Esophagus muscularis mucosa (tissue), 4 donors: ENCODE measurements around the gene LFNG. TPM values are rescaled to one million over a fixed set of nuclear protein-coding genes. Genes with fewer than 3 reads are reported as not detected.

Experiments used
- DNase-seq: peaks from one replicate; pipeline ENCODE4 v3.0.0-alpha.2; 2017; ENCODE audit errors: extremely low spot score
- H3K27ac ChIP-seq, 4 donors: fragments of 200-600 bp; sonication (generic); replicated peaks in 1 of 4; 1 replicate in 3 of 4; 2 replicates in 1 of 4; pipeline ENCODE4 v1.5.1; 2016 to 2019; ENCODE audit warnings: mild to moderate bottlenecking in 1 of 4
- H3K27me3 ChIP-seq, 4 donors: fragments of 200-600 bp; sonication (generic); one replicate each; pipeline versions ENCODE4 v1.5.1 to v1.6.0; 2016 to 2019
- H3K36me3 ChIP-seq, 4 donors: fragments of 200-600 bp; sonication (generic); one replicate each; pipeline ENCODE4 v1.5.1; 2016 to 2019
- H3K4me1 ChIP-seq, 4 donors: fragments of 200-600 bp; sonication (generic); one replicate each; pipeline ENCODE4 v1.5.1; 2016 to 2019
- H3K4me3 ChIP-seq, 4 donors: fragments of 200-600 bp; sonication (generic); 1 replicate in 2 of 4; 2 replicates in 2 of 4; pipeline ENCODE4 v1.5.1; 2016 to 2019; ENCODE audit warnings: mild to moderate bottlenecking in 4 of 4, moderate library complexity in 1 of 4
- H3K9me3 ChIP-seq, 4 donors: fragments of 200-600 bp; sonication (generic); 1 replicate in 3 of 4; 2 replicates in 1 of 4; pipeline ENCODE4 v1.5.1; 2016 to 2019
- EP300 ChIP-seq: sonication (generic); formaldehyde crosslinking; IDR thresholded peaks from one replicate; pipeline ENCODE4 v1.6.1; 2017; ENCODE audit warnings: antibody characterized with exemption
- POLR2A ChIP-seq: fragments of 450-650 bp; IDR thresholded peaks from one replicate; pipeline ENCODE4 v1.6.1; 2017; ENCODE audit warnings: antibody characterized with exemption, moderate library complexity, mild to moderate bottlenecking, low read depth
- POLR2AphosphoS5 ChIP-seq, 2 donors: sonication (generic); formaldehyde crosslinking; IDR thresholded peaks; one replicate each; pipeline ENCODE4 v1.6.1; 2017; ENCODE audit warnings: antibody characterized with exemption in 2 of 2
- WGBS: methylation state at CpG from one replicate; pipeline ENCODE4 v1.1.5; 2018; 5-methylcytosine and 5-hydroxymethylcytosine counted together
- intact Hi-C: fragments of 100-400 bp; cut with DNase I; formaldehyde crosslinking; loops from one replicate; pipeline ENCODE4 v1.15.1; 2023
- total RNA-seq, 4 donors: library from RNA; depleted of rRNA; stranded (reverse); fragments of >200 nt; gene quantifications; one replicate each; pipeline versions ENCODE4 v1.1.0 to v1.2.1, GENCODE V29; 2016
- TF ChIP-seq, protein P1 (sequence below), 3 experiments: fragments of 200-600 bp in 2 of 3; fragments of 450-650 bp in 1 of 3; sonication (generic) in 2 of 3; IDR thresholded peaks; one replicate each; pipeline ENCODE4 v1.5.1; 2017 to 2019; ENCODE audit warnings: antibody characterized with exemption in 3 of 3, mild to moderate bottlenecking in 2 of 3, moderate library complexity in 1 of 3

LFNG gene
- total RNA-seq, 4 donors from 2014 or later = 6.1 to 10.7 (median 8.3) TPM

DNA sequence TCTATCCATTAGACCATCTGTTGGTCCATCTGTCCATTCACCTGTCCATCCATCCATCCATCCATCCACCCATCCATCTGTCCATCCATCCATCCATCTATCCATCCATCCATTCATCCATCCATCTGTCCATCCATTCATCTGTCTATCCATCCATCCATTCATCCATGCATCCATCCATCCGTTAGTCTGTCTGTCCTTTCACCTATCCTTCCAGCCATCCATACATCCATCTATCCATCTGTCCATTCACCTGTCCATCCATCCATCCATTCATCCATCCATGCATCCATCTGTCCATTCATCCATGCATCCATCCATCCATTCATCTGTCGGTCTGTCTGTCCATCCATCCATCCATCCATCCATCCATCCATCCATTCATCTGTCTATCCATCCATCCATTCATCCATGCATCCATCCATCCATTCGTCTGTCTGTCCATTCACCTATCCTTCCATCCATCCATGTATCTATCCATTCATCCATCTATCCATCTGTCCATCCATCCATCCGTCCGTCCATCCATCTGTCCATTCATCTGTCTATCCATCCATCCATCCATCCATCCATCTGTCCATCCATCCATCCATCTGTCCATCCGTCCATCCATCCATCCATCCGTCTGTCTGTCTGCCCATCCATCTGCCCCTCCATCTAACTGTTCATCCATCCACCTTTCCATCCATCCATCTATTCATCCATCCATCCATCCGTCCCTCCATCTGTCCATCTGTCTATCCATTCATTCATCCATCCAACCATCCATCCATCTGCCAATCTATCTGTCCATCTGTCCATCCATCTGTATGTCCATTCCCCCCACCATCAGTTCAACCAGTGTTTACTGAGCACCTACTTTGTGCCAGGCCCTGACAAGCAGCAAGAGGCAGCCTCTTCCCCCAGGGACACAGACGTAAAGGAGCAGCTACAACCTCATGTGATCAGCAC is 4.8 kb upstream of the LFNG start:
- Histone ChIP-seq H3K36me3 (no peaks in the 10 kb centered on the region), H3K4me3 (no peak overlapping the region)
- 78% methylated on average over 9 of the region's 9 CpGs for whole genome bisulfite sequencing

GRCh38 chr7:2515424-2516193 is 4.0 kb upstream of the LFNG start:
- Histone ChIP-seq H3K36me3 (no peaks in the 10 kb centered on the region), H3K9me3 (no peaks in the 10 kb centered on the region), H3K4me1 (peaks cover 32 to 46% (median 41%) of the 10 kb centered on the region in 4 donors), H3K27ac (no peak overlapping the region), H3K4me3 (no peak overlapping the region), H3K27me3 (peaks cover 0 to 24% (median under 1%) of the 10 kb centered on the region in 4 donors)
- intact Hi-C loops = no loop called here
- 88% methylated on average over 7 of the region's 15 CpGs for WGBS
- no peak for DNase-seq
- TF ChIP-seq POLR2A (no peak), POLR2AphosphoS5 (IDR thresholded peaks at IDR 0.05) (no peak), EP300 (no peak)
- TF ChIP-seq, protein P1, sequence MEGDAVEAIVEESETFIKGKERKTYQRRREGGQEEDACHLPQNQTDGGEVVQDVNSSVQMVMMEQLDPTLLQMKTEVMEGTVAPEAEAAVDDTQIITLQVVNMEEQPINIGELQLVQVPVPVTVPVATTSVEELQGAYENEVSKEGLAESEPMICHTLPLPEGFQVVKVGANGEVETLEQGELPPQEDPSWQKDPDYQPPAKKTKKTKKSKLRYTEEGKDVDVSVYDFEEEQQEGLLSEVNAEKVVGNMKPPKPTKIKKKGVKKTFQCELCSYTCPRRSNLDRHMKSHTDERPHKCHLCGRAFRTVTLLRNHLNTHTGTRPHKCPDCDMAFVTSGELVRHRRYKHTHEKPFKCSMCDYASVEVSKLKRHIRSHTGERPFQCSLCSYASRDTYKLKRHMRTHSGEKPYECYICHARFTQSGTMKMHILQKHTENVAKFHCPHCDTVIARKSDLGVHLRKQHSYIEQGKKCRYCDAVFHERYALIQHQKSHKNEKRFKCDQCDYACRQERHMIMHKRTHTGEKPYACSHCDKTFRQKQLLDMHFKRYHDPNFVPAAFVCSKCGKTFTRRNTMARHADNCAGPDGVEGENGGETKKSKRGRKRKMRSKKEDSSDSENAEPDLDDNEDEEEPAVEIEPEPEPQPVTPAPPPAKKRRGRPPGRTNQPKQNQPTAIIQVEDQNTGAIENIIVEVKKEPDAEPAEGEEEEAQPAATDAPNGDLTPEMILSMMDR (IDR thresholded peaks at IDR 0.05) = no peak

More for the DNA sequence above, 4.8 kb upstream of the LFNG start:
- intact Hi-C loops = no loop called here
- peaks cover 0 to 16% (median 0%) of the 10 kb centered on the region in 4 donors for H3K27me3 ChIP-seq
- no peak for TF ChIP-seq POLR2AphosphoS5 (IDR thresholded peaks at IDR 0.05)
- H3K9me3 ChIP-seq = no peaks in the 10 kb centered on the region
- no peak overlapping the region for H3K27ac ChIP-seq
- no peak for DNase-seq
- peaks cover 30 to 46% (median 42%) of the 10 kb centered on the region in 4 donors for H3K4me1 ChIP-seq

DNA sequence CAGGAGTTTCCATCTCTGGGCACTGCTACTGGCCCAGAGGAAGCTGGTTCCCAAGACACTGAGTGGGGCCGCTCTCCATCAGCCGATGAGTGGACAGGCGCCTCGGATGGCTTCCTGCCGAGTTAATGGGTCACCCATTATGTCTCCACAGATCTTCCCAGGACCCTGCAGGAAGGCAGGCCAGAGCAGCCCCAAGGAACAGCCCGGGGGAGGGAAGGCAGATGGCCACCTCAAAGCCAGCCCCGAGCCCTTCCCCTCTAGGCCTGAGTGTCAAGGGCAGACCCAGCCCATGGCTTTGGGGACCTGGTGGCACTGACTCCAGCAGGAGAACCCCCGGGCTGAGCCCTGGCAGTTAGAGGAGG is 3.4 kb upstream of the LFNG start:
- DNase-seq = no peak
- Histone ChIP-seq H3K36me3 (no peaks in the 10 kb centered on the region), H3K4me3 (no peak overlapping the region), H3K27ac (no peak overlapping the region), H3K27me3 (peaks cover 0 to 29% (median 6%) of the 10 kb centered on the region in 4 donors), H3K4me1 (peaks cover 30 to 46% (median 41%) of the 10 kb centered on the region in 4 donors), H3K9me3 (no peaks in the 10 kb centered on the region)
- intact Hi-C loops = no loop called here
- TF ChIP-seq POLR2A (no peak), EP300 (no peak), POLR2AphosphoS5 (IDR thresholded peaks at IDR 0.05) (no peak)
- TF ChIP-seq, protein P1 (IDR thresholded peaks at IDR 0.05) = no peak
- no CpG with 5 or more reads among the region's 8 CpGs for WGBS

DNA sequence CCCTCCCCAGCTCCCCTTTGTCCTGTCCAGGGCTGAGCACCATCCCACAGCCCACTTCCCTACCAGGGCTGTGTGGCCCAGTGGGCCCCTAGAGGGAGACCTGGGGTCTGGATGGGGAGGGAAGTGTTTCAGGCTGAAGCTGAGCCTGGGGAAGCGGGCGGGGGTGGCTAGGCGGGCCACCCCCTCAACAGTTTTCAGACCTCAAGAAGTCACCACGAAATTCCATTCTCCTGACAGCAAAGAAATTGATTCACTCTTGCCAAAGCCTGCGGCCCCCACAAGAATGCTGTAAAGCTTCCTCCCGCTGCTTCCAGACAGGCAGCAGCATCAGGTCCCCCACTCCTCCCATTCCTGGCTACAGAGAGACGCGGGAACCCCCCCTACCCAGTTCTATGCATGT is 2.5 kb upstream of the LFNG start:
- Histone ChIP-seq H3K27ac (no peak overlapping the region), H3K4me1 (peaks cover 27 to 46% (median 41%) of the 10 kb centered on the region in 4 donors), H3K27me3 (peaks cover 0 to 38% (median 14%) of the 10 kb centered on the region in 4 donors), H3K36me3 (no peaks in the 10 kb centered on the region), H3K4me3 (no peak overlapping the region), H3K9me3 (no peaks in the 10 kb centered on the region)
- intact Hi-C loops = no loop called here
- TF ChIP-seq POLR2AphosphoS5 (IDR thresholded peaks at IDR 0.05) = no peak
- no peak for TF ChIP-seq EP300
- TF ChIP-seq, protein P1 (IDR thresholded peaks at IDR 0.05) = no peak
- TF ChIP-seq POLR2A = no peak
- no peak for DNase-seq
- 70% methylated on average over 7 of the region's 8 CpGs for WGBS
